Right lobe of liver (tissue), 6 donors: ENCODE measurements around the gene CACNA1F. TPM values are rescaled to one million over a fixed set of nuclear protein-coding genes. Genes with fewer than 3 reads are reported as not detected.

ENCODE experiments used
- ATAC-seq, 4 donors: fragments of 200-7000 bp; cut with Tn5 transposase; one replicate each; pipeline ENCODE4 v1.9.1; 2020; ENCODE audit warnings: mild to moderate bottlenecking in 4 of 4, moderate library complexity in 4 of 4
- DNase-seq, 3 donors: peaks; one replicate each; pipeline ENCODE4 v3.0.0-alpha.2; 2020
- H3K27ac ChIP-seq, 3 donors: fragments of 200-600 bp; one replicate each; pipeline ENCODE4 v1.8.0; 2022
- H3K27me3 ChIP-seq, 2 donors: fragments of 200-600 bp; one replicate each; pipeline ENCODE4 v1.8.0; 2022
- H3K36me3 ChIP-seq, 4 donors: fragments of 200-600 bp; sonication (generic) in 1 of 4; one replicate each; pipeline versions ENCODE4 v1.5.1 to v1.8.0; 2017 to 2022; ENCODE audit warnings: control low read depth in 1 of 4
- H3K4me1 ChIP-seq, 4 donors: fragments of 200-600 bp; sonication (generic) in 1 of 4; one replicate each; pipeline versions ENCODE4 v1.5.1 to v1.8.0; 2017 to 2022; ENCODE audit warnings: control low read depth in 1 of 4
- H3K4me3 ChIP-seq, 3 donors: fragments of 200-600 bp; one replicate each; pipeline ENCODE4 v1.8.0; 2022
- H3K9me3 ChIP-seq, 4 donors: fragments of 200-600 bp; sonication (generic) in 1 of 4; one replicate each; pipeline versions ENCODE4 v1.5.1 to v1.8.0; 2017 to 2022; ENCODE audit warnings: control low read depth in 1 of 4
- CTCF ChIP-seq, 4 donors: fragments of 200-600 bp in 3 of 4; fragments of 450-650 bp in 1 of 4; IDR thresholded peaks; one replicate each; pipeline versions ENCODE4 v1.5.1 to v1.8.0; 2016 to 2022; ENCODE audit warnings: antibody characterized with exemption in 4 of 4, mild to moderate bottlenecking in 2 of 4
- POLR2A ChIP-seq: fragments of 450-650 bp; IDR thresholded peaks from one replicate; pipeline ENCODE4 v1.6.1; 2017; ENCODE audit warnings: antibody characterized with exemption, mild to moderate bottlenecking
- WGBS: methylation state at CpG from one replicate; pipeline ENCODE4 v1.1.6; 2018; ENCODE audit warnings: low coverage, low lambda C conversion rate; ENCODE audit not compliant: insufficient coverage; ENCODE audit errors: missing lambda C conversion rate; 5-methylcytosine and 5-hydroxymethylcytosine counted together
- intact Hi-C, 2 donors: fragments of 100-400 bp; cut with DNase I; formaldehyde crosslinking; loops; one replicate each; pipeline versions ENCODE4 v1.11.2 to v1.14.1; 2022
- total RNA-seq, 6 experiments: library from RNA; depleted of rRNA in 2 of 6; stranded (reverse); fragments of >200 nt in 2 of 6; fragmentation: NEBNext Ultra II Directional in 3 of 6; extraction: Animal tissue kit (Norgen Biotek cat#: 25700) in 3 of 6; gene quantifications; one replicate each; pipeline versions ENCODE4 v1.1.0 to v1.2.4, GENCODE V29; 2016 to 2023
- donor health status: DM: no; HTN: yes; CAD: no.
- donor health status: DM: no; HTN: no; CAD: no.
- donor health status: DM: no; HTN: no; CAD: no.
- donor health status: DM: no; HTN: yes; CAD: no.
- donor health status: DM: no; HTN: yes; CAD: no.

CACNA1F gene
- total RNA-seq, 6 experiments from 2014 or later = 0.06 TPM; not detected in 5

- Histone ChIP-seq H3K4me1 (no peaks in the 10 kb centered on the region), H3K9me3 (no peaks in the 10 kb centered on the region), H3K27me3 (no peaks in the 10 kb centered on the region), H3K36me3 (no peaks in the 10 kb centered on the region), H3K4me3 (no peak overlapping the region), H3K27ac (no peak overlapping the region)
- ATAC-seq (no peak), DNase-seq (no peak)
- no peak for TF ChIP-seq CTCF (IDR thresholded peaks at IDR 0.05)
- TF ChIP-seq POLR2A = no peak
- intact Hi-C loops = no loop called here
- 17% methylated on average over 1 of the region's 14 CpGs for WGBS
These were observed 24.1 kb upstream of the CACNA1F start for GRCh38 chrX:49257074-49257790.

- WGBS = 64% methylated on average over 6 of the region's 9 CpGs
- no peaks in the 10 kb centered on the region for H3K9me3 ChIP-seq
These were observed 23.3 kb upstream of the CACNA1F start for GRCh38 chrX:49256268-49256995.

GRCh38 chrX:49254639-49255038, 21.5 kb upstream of the CACNA1F start:
- Histone ChIP-seq H3K4me1 (no peaks in the 10 kb centered on the region), H3K27me3 (no peaks in the 10 kb centered on the region), H3K4me3 (no peak overlapping the region), H3K27ac (no peak overlapping the region), H3K36me3 (no peaks in the 10 kb centered on the region), H3K9me3 (no peaks in the 10 kb centered on the region)
- ATAC-seq = no peak
- intact Hi-C loops = no loop called here
- TF ChIP-seq CTCF (IDR thresholded peaks at IDR 0.05) = no peak
- TF ChIP-seq POLR2A = no peak
- no peak for DNase-seq
- 71% methylated on average over 5 of the region's 7 CpGs for WGBS

More at GRCh38 chrX:49256268-49256995, 23.3 kb upstream of the CACNA1F start:
- intact Hi-C loops = no loop called here
- H3K36me3 ChIP-seq = no peaks in the 10 kb centered on the region
- H3K4me1 ChIP-seq = no peaks in the 10 kb centered on the region
- TF ChIP-seq POLR2A (no peak), CTCF (IDR thresholded peaks at IDR 0.05) (no peak)
- no peaks in the 10 kb centered on the region for H3K27me3 ChIP-seq
- DNase-seq (no peak), ATAC-seq (no peak)
- no peak overlapping the region for H3K4me3 ChIP-seq
- no peak overlapping the region for H3K27ac ChIP-seq

GRCh38 chrX:49251325-49251724, 18.2 kb upstream of the CACNA1F start:
- TF ChIP-seq POLR2A (no peak), CTCF (IDR thresholded peaks at IDR 0.05) (no peak)
- 60% methylated on average over 2 of the region's 13 CpGs for WGBS

More at GRCh38 chrX:49251325-49251724, 18.2 kb upstream of the CACNA1F start:
- H3K4me1 ChIP-seq = no peaks in the 10 kb centered on the region
- intact Hi-C loops = no loop called here
- no peak for DNase-seq
- H3K4me3 ChIP-seq = no peak overlapping the region
- H3K9me3 ChIP-seq = no peaks in the 10 kb centered on the region
- ATAC-seq = no peak
- H3K27ac ChIP-seq = no peak overlapping the region
- no peaks in the 10 kb centered on the region for H3K27me3 ChIP-seq
- peaks cover 0 to 3% (median 0%) of the 10 kb centered on the region in 4 donors for H3K36me3 ChIP-seq
